PC-9 (cell line): Measurements from ENCODE around the gene OR52N4. TPM values are rescaled to one million over a fixed set of nuclear protein-coding genes. Genes with fewer than 3 reads are reported as not detected.

Source experiments
- BruUV-seq: library from RNA; stranded (reverse); fragments of 400-500 nt; replicated peaks from 2 replicates; lab custom pipeline; 2021; lab: Mats Ljungman, UMichigan
- CTCF ChIA-PET: fragments of 300-600 bp; sonication (Branson Sonifier 250); formaldehyde crosslinking; loops from one replicate; lab custom pipeline; 2022; ENCODE audit warnings: antibody characterized with exemption; lab: Charles Lee
- POLR2A ChIA-PET: fragments of 300-600 bp; sonication (Branson Sonifier 250); formaldehyde crosslinking; loops from one replicate; lab custom pipeline; 2022; ENCODE audit warnings: antibody characterized with exemption; ENCODE audit not compliant: unreplicated experiment; lab: Charles Lee
- DNase-seq, 2 experiments: peaks; one replicate each; pipeline versions ENCODE4 v3.0.0 to v3.0.0-alpha.2; 2015 to 2022; ENCODE audit warnings: mixed read lengths in 1 of 2
- H2AFZ ChIP-seq: fragments of 200-600 bp; sonication (generic); 2 replicates; pipeline ENCODE4 v1.8.1; 2017; ENCODE audit warnings: antibody characterized with exemption
- H3F3A ChIP-seq: fragments of 200-600 bp; sonication (generic); 2 replicates; pipeline ENCODE4 v1.8.1; 2017; ENCODE audit warnings: antibody characterized with exemption, mild to moderate bottlenecking, low read depth; ENCODE audit not compliant: insufficient read depth
- H3K27ac ChIP-seq: fragments of 200-600 bp; sonication (generic); 2 replicates; pipeline ENCODE4 v1.6.1; 2016; ENCODE audit warnings: mixed run types
- H3K27me3 ChIP-seq: fragments of 200-600 bp; sonication (generic); 2 replicates; pipeline ENCODE4 v1.6.1; 2016; ENCODE audit warnings: low read depth, mixed run types; ENCODE audit not compliant: insufficient read depth
- H3K36me3 ChIP-seq: fragments of 200-600 bp; sonication (generic); 2 replicates; pipeline ENCODE4 v1.6.1; 2016; ENCODE audit warnings: low read depth, mixed run types
- H3K4me1 ChIP-seq: fragments of 200-600 bp; sonication (generic); replicated peaks from 2 replicates; pipeline ENCODE4 v1.6.1; 2016; ENCODE audit warnings: mixed run types; ENCODE audit not compliant: insufficient read depth
- H3K4me2 ChIP-seq: fragments of 200-600 bp; sonication (generic); 2 replicates; pipeline ENCODE4 v1.6.1; 2017; ENCODE audit warnings: mixed run types
- H3K4me3 ChIP-seq: fragments of 200-600 bp; sonication (generic); 2 replicates; pipeline ENCODE4 v1.6.1; 2016; ENCODE audit warnings: mixed run types
- H3K79me2 ChIP-seq: fragments of 200-600 bp; sonication (generic); 2 replicates; pipeline ENCODE4 v1.6.1; 2017; ENCODE audit warnings: low read depth, mixed run types
- H3K9me2 ChIP-seq: fragments of 200-600 bp; sonication (generic); 2 replicates; pipeline ENCODE4 v1.8.1; 2017; ENCODE audit warnings: mild to moderate bottlenecking; ENCODE audit not compliant: insufficient read depth
- H3K9me3 ChIP-seq: fragments of 200-600 bp; sonication (generic); 2 replicates; pipeline ENCODE4 v1.8.1; 2016; ENCODE audit warnings: low read depth; ENCODE audit not compliant: insufficient read depth
- H4K20me1 ChIP-seq: fragments of 200-600 bp; sonication (generic); 2 replicates; pipeline ENCODE4 v1.8.1; 2017; ENCODE audit not compliant: insufficient read depth
- CTCF ChIP-seq: fragments of 200-600 bp; sonication (generic); conservative IDR thresholded peaks from 2 replicates; pipeline ENCODE4 v1.6.1; 2017; ENCODE audit warnings: mixed run types, antibody characterized with exemption, mild to moderate bottlenecking, moderate library complexity
- EZH2 ChIP-seq: fragments of 200-600 bp; sonication (generic); IDR thresholded peaks from 2 replicates; pipeline ENCODE4 v1.8.0; 2017; ENCODE audit warnings: antibody characterized with exemption, low read depth
- intact Hi-C: fragments of 100-400 bp; cut with micrococcal nuclease; formaldehyde crosslinking; loops from one replicate; pipeline ENCODE4 v1.10.0; 2022; ENCODE audit not compliant: unreplicated experiment
- total RNA-seq: library from RNA; stranded (reverse); gene quantifications from 2 replicates; pipeline ENCODE4 v1.2.3, GENCODE V29; 2021

OR52N4 gene
- total RNA-seq, 1 experiment from 2014 or later: not detected

- intact Hi-C loops: no loop called here
- H3K9me2 ChIP-seq: no peaks in the 10 kb centered on the region
- no peak overlapping the region for H3K27ac ChIP-seq
- no peak overlapping the region for H3K4me2 ChIP-seq
- ChIA-PET POLR2A (no interaction called here), CTCF (no interaction called here)
- no peaks in the 10 kb centered on the region; the same call in 1 of the 2 replicates for H3K27me3 ChIP-seq
- H3K4me3 ChIP-seq: no peak overlapping the region
- H2AFZ ChIP-seq: no peak overlapping the region
- no TSS peak for BruUV-seq
- no peaks in the 10 kb centered on the region for H3K36me3 ChIP-seq
- no peak for TF ChIP-seq CTCF
- no peak for TF ChIP-seq EZH2
- H3F3A ChIP-seq: no peaks in the 10 kb centered on the region
- DNase-seq: no peak
- no peaks in the 10 kb centered on the region for H4K20me1 ChIP-seq
- H3K79me2 ChIP-seq: no peaks in the 10 kb centered on the region
- no peaks in the 10 kb centered on the region for H3K4me1 ChIP-seq
- H3K9me3 ChIP-seq: no peaks in the 10 kb centered on the region
These were observed 31.4 kb upstream of the OR52N4 start for GRCh38 chr11:5722622-5723021.

GRCh38 chr11:5726351-5726750, 27.7 kb upstream of the OR52N4 start:
- ChIA-PET CTCF (no interaction called here), POLR2A (no interaction called here)
- intact Hi-C loops: no loop called here
- H2AFZ ChIP-seq: no peak overlapping the region
- H3K9me2 ChIP-seq: no peaks in the 10 kb centered on the region
- H4K20me1 ChIP-seq: no peaks in the 10 kb centered on the region
- H3K4me1 ChIP-seq: no peaks in the 10 kb centered on the region
- no peaks in the 10 kb centered on the region for H3K9me3 ChIP-seq
- no peaks in the 10 kb centered on the region for H3K27me3 ChIP-seq
- no TSS peak for BruUV-seq
- H3K79me2 ChIP-seq: no peaks in the 10 kb centered on the region
- DNase-seq: no peak
- H3K4me2 ChIP-seq: no peak overlapping the region
- TF ChIP-seq EZH2: no peak
- TF ChIP-seq CTCF: no peak
- H3K36me3 ChIP-seq: no peaks in the 10 kb centered on the region
- H3F3A ChIP-seq: no peaks in the 10 kb centered on the region
- no peak overlapping the region for H3K4me3 ChIP-seq
- no peak overlapping the region for H3K27ac ChIP-seq

GRCh38 chr11:5727691-5728090, 26.4 kb upstream of the OR52N4 start:
- no peak overlapping the region for H3K4me3 ChIP-seq
- BruUV-seq: no TSS peak
- H3K9me2 ChIP-seq: no peaks in the 10 kb centered on the region
- DNase-seq: no peak
- no peaks in the 10 kb centered on the region for H3F3A ChIP-seq
- no peaks in the 10 kb centered on the region for H4K20me1 ChIP-seq
- H3K27ac ChIP-seq: no peak overlapping the region
- intact Hi-C loops: no loop called here
- no peak for TF ChIP-seq EZH2
- TF ChIP-seq CTCF: no peak
- H3K27me3 ChIP-seq: no peaks in the 10 kb centered on the region
- no peak overlapping the region for H3K4me2 ChIP-seq
- ChIA-PET POLR2A (no interaction called here), CTCF (no interaction called here)
- H3K9me3 ChIP-seq: no peaks in the 10 kb centered on the region
- no peaks in the 10 kb centered on the region for H3K36me3 ChIP-seq
- no peaks in the 10 kb centered on the region for H3K79me2 ChIP-seq
- no peak overlapping the region for H2AFZ ChIP-seq
- H3K4me1 ChIP-seq: no peaks in the 10 kb centered on the region
